B cell (primary cell): ENCODE results near the gene OR2T4.

Experiments used
- CTCF ChIP-seq: fragments of 200-600 bp; IDR thresholded peaks from one replicate; pipeline ENCODE4 v1.8.0; 2022; ENCODE audit warnings: antibody characterized with exemption, mild to moderate bottlenecking
- EZH2 ChIP-seq: IDR thresholded peaks from 2 replicates; pipeline ENCODE4 v1.6.1; 2012; ENCODE audit warnings: borderline replicate concordance, low read depth, mild to moderate bottlenecking, moderate library complexity, low read length; ENCODE audit not compliant: insufficient read depth, poor library complexity, severe bottlenecking

- no peak for TF ChIP-seq CTCF
- no peak for TF ChIP-seq EZH2
Measured at GRCh38 chr1:248343451-248343850, 18.0 kb upstream of the OR2T4 start.
